Cerebellar nuclear complex (tissue), 1 donor: Measurements from ENCODE around the gene NEUROD4.

Experiments
- DNase-seq, 2 experiments: peaks; one replicate each; lab custom pipeline; 2025; lab: John Stamatoyannopoulos, UW

NEUROD4 gene

DNA sequence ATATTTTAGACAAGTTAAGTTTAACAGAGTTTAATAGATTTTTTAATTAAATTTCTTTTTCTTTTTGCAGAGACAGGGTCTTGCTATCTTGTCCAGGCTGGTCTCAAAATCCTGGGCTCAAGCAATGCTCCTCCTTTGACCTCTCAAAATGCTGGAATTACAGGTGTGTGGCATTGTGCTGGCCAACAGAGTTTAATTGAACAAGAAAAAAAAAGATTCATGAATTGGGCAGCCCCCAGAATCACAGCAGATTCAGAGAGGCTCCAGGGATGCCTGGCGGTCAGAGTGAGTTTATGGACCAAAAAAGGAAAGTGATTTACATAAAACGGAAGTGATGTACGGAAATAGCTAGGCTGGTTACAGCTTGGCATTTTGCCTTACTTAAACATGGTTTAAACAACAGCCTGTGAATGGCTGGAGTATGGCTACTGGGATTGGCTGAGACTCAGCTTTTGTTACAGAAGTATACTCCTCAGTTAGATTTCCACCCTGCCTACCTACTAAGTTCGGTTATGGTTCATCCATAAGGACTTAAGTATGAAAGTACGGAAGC is 20.7 kb upstream of the NEUROD4 start:
- no peak for DNase-seq

DNA sequence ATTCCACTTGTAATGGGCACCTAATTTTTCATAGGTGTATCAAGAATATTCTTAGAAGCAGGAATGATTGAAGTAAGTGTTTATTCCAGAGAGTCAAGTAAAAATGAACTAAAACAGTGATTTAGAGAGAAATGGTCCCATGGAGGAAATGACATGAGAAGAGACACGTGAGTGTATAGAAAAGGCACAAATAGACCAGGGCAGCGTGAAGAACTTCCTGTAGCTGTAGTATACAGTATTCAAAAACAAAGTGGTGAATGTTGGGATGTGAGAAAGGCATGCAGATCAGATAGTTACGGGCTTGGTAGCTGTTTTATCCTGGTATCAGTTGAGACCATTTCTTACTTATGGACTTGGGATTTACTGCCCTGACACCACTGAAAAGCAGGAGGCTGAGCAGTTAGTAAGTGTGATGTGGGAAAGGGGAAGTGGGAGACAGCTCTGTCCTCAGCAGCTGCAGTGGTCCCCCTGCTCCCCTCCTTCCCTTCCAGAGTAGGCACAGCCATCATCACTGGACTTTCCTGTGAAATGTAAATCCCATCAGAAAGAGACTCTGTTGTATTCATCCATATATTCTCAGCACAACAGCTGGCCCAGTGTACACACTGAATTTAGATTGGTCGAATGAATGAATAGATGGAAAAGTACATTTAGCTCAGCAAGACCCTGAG is 18.4 kb upstream of the NEUROD4 start:
- no peak for DNase-seq

DNA sequence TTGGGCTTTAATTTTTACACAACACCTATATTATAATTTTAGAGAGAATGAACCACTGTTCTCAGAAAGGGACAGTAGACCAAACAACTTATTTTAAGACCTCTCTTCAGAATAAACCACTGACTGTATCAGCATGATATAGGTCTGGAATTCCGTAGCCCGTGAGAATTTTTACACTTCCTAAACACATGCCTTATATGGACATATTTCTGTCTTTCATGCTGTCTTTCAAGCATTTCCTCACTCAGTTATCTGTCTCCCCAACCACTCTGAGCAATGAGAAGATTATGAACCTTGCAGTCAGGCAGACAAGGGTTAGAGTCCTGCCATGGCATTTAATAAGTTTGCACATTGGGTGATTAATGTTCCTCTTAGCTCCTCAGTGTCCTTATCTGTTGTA is 17.4 kb upstream of the NEUROD4 start:
- DNase-seq = no peak

DNA sequence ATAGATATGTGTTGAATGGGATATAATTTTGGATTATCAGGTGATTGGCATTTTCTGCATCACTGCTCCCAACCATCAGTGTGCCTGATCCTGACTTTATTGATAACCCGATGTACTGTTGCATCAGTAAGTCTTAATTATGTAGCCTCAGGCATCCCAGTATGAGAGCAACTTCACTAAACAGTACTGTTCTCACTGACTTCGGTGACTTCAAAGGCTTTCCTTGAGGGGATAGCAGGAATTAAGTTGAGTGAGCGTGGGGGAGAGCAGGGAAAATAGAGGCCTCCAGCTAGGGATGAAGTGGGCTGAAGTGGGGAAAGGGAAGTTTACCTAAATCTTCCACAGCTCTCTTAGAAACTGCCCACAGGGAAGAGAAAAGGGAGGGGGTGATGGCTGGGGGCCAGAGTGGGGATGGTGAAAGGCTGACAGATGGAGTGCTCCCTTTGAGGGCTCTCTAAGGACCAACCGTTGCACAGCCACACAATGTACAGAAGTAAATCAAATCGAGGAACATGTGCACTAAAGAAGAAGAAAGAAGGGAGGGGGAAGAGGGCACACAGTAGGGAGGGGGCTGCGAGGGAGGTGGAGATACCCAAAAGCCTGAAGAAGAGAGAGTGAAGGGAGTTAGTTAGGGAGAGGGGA is 10.7 kb upstream of the NEUROD4 start:
- DNase-seq = no peak

DNA sequence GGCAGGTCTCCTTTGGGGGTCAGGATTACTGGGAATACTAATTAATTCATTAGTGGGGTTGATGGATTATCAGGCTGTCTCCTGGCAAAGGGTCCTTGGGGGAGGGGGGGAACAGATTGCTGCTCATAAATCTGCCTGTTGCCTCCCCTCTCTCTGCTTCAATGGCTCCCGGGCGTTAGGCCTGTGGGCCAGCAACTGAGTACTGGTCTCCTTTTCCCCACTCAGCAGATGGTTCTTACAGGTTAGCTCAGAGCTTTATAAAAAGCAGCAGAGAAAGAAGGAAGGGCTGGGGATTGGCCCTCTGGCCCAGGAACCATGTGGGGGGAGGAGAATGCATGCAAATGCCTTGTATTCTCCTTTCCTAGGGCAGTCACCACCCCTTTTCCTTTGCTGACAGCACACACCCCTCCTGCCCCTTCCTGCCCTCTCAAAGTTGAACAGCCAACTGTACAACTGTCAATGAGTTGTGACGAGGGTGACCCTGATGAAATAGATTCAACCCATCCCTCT is 2.3 kb upstream of the NEUROD4 start:
- DNase-seq = no peak

DNA sequence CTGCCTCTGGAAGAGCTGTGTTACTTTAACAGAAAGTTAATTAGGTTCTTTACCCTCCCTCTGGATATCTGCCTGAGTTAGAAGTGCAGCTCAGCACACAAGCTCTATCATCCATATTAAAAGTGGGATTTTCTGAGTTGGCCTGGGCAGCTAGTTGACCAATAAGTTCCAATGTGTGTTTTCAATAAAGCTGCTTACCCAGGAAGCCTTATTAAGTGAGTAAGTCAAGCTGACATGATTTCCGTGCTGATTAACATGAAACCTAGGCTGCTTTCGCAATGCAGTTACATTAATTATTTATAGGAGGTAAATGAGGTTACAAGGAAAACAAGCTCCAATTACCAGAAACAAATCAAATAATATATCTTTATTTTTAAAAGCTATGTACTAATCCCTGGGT is 4.8 kb downstream of the NEUROD4 start:
- DNase-seq = no peak

DNA sequence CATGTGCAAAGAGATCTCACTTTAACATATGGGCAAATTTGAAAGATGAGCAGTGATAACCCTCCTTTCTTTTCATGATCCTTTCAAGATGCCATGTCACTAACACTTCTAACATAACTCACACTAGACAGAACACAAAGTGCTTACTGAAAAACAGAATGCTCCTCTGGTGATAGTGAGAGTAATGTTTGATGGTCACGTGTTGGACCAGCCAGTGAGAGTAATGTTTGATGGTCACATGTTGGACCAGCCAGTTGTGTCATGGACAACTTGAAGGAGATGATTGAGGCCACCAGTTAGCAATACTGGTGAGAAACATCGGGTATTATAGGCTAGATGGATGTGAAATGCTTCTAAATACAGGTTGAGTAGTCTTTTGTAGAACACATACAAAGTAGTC is 5.7 kb downstream of the NEUROD4 start:
- no peak for DNase-seq

DNA sequence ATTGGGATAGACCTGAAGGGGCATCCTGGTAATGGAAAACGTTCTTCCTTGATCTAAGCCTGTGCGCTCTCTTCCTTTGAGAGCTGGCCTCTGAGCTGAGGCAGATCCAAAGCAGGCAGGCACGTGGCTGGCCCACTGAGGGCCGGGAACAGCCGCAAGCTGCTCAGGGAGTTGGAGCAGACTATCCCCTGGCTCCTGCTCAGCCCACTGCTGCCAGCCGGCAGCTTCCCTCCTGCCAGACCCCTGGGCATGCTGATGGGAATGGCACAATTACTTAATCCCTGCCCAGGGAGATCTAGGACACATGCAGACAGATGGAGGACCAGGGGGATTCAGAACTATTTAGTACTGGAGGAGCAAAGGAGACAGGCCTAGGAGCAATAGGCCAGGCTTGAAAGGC is 14.4 kb downstream of the NEUROD4 start:
- no peak for DNase-seq

DNA sequence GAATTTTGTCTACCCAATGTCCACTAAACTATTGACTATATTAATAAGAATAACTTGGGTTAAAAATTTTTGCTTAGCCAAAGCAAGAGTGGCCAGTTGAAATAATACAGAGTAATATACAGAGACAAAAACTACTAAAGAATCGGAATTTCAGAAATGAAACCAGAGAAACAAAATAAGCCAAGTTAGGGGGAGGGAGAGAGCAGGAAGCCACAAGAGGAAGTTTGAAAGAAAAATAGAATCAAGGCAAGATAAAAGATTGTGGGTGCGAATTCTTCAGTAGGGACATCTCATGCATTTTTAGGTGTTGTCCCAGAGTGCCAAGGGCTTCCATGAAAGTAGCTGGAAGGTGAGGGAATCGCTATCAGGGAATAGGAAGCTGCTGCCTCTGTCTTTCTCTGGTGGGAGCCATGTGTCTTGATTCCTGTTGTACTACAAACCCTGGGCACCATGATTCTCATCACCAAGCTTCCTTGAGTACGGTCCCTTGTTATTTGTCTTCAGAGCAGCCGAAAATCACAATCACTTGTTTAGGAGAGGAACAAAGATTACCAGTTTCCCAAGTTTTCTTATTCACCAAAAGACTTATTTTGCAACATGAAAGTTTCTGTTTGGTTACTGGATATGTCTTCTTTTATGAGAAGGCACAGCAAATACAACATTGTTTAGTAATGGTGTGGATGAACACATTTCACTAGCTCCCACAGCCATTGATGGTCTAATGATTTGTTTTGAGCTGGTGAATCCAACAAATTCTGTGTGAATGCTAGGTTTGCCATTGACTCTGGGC is 16.7 kb downstream of the NEUROD4 start:
- DNase-seq = no peak

DNA sequence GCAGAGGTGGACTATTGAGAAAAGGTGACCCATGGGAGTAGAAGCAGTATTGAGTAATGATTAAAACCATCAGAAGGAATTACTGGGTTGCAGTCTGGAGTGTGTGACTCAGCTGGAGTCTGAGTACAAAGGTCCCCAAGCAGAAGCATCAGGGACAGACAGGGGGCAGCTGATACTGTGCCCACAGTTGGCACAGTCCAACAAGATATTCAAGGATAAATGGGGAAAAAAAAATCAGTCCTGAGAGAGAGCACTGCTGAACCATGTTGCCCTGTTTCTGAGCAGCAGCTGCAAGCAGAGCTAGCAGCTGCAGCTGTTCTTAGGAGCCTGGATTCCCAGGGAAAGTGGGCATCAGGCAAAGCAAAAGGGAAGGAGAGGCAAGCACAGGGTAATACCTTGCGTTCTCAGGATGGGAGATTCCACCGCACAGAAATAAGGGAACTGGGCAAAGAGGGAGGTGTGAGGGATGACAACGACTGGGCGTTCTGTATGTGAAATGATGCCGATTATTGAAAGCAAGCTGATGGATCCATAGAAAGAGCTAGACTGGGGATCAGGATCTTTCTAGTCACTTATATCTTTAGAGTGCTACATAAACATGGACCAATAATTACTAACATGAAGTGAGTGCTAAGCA is 17.7 kb downstream of the NEUROD4 start:
- no peak for DNase-seq

DNA sequence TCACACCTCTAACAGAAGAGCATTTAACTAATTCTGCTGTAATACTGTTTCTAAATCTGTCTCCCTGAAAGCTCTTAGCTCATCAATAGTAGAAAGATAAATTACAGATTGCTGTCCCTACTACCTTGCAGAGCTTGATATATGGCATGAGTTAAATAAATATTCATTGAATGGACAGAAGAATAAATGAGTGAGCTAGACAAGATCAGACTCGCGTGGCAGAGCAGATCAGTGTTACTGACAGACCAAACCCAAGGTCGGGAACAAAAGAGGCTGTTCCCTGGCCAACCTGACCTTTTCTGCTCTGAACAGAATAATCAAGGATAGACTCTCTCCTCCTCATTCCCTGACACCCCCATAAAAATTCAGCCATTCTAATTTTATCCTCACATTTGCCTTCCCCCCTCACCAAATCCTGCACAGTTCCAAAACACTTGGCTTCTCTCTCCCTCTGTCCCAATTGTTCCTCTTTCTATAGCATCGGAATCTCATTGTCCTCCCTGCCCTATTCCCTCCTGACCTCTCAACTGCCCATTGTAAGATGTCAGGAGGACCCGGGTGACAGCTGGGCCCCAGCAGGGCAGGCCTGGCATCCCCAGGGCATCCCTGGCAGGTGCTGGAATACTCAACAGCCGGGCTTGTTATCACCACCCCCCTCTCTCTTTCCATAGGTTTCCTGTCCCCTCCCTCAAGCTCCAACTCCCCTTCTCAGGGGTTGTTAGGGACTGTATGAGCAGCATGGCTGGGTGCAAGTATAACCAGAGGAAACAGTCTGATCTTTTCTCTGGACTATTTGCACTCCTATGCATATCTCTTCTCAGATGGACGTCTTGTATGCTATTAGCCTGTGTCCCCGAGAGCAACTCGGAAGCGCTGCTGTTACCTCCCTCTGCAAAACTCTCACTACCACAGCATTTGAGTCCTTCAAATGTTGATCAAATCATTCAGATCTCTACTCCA is 19.9 kb downstream of the NEUROD4 start:
- DNase-seq = no peak

DNA sequence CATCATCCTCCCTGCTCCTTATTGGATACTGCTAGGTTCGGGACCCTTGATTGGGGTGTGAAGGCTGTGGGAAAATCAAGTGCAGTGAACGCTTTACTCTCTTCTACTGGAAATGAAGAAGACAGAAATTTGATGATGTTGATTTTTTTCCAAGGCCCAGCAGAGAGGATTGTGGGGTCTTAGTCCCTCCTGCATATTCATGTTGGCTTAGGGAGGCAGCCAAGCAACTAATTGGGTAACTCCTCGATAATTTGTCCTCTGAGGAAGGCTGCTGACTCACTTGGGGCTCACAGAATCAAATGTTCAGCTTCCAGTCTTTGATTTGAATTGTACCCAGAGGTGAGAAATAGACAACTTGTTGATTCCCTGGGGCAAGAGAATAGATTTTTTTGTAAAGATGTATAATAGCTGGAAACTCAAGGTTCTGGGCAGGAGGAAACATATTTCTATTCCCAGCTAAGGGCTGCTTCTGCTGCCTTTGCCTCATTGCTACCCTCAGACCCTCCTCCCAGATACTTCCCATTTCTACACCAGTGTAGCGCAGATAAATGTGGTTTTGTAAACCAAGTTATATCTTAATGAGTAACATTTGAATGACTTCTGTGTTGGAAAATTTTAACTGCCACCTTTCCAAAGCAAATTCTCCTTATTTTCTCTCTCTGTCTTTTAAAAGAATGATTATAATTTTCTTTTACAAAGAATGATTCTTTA is 21.7 kb downstream of the NEUROD4 start:
- no peak for DNase-seq

DNA sequence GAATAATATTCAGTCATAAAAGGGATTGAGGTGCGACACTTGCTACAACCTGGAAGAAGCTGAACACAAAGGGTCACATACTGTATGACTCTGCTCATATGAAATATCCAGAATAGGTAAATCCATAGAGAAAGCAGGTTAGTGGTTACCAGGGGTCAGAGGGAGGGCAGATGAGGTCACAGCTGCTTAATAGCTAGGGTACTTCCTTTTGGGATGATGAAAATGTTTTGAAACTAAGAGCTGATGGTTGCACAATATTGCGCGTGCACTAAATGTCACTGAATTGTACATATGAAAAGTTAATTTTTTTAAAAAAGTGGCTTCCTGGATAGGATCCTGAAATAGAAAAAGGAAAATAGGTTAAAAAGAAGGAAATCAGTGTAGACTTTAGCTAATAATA is 23.8 kb downstream of the NEUROD4 start:
- no peak for DNase-seq

DNA sequence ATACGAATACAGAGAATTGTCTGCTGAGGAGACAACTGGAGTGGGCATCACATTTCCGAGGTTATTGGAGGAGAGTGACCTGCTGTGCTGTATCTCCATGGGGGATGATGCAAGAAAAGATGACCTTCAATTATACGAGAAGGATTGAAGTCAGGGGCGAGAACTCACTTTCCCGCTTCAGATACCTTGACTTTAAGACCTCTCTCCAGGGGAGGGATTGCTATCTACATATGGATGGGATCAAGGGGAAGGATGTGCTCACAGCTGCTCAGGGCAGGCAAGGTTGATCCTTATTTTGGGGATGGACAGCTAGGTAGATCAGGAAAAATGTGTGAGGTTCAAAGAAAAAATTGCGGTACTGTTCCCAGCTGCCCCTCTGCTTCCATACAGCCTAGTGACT is 24.4 kb downstream of the NEUROD4 start:
- no peak for DNase-seq

DNA sequence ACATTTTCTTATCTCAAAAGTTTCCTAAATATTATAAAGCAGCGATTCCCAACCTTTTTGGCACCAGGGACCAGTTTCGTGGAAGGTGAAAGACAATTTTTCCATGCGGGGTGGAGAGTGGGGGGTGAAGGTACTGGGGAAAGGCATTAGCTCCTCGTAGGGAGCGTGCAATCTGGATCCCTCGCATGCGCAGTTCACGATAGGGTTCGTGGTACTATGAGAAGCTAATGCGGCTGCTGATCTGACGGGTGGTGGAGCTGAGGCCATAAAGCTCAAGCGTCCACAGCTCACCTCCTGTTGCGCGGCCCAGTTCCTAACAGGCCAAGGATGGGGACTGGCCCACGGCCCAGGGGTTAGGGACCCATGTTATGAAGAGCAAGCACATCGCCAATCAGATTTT is 29.9 kb downstream of the NEUROD4 start:
- no peak for DNase-seq

DNA sequence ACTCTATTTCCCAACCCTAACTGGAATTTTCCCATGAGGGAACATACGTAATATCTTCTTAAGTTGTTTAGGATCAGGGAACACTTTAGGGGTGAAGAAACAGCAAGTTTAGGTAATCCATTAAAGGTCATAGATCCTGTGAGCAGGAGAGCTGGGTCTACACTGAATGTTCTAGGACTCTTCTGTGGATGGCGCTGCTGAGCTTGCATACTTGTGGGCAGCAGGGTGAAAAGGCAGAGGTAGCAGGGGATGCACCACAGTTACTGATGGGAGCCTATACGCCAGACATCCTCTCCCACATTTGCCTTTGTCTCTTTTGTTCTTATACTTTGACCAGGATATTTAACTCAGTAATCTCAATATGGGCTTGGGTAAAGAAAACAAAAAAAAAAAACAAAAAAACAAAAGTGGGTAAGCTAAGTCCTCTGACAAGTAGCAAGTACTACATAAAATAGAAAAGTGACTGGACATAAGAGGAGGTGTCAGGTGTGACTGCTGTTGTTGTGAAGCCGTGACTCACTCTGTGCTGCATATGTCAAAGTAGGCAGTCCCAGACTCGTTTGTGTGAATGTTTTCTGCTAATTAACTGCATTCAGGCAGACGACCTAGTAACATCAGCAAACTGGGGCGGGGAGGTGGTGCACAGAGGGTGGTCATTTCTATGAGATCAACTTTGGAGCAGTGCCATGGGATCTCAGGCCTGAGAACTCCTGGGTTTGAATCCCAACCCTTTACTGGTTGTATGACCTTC is 31.6 kb downstream of the NEUROD4 start:
- DNase-seq = no peak

DNA sequence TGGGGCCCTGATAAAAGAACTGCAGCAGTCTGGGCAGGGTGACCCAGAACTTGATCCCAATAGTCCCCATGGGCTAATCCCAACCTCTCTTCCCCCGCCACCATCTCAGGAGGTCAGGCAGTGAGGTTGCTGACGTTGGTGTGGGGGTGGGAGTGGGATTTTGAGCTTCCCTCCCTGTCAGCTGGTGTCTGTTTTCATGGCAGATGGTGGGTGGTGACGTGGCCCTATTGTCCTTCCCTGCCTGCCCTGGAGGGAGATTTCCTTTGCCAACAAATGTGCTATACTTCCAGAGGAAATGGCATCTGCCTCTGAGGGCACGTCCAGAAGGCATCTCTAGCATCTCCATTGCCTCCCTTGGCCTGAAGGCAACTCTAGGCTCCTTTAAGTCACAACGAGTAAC is 37.7 kb downstream of the NEUROD4 start:
- DNase-seq = no peak

DNA sequence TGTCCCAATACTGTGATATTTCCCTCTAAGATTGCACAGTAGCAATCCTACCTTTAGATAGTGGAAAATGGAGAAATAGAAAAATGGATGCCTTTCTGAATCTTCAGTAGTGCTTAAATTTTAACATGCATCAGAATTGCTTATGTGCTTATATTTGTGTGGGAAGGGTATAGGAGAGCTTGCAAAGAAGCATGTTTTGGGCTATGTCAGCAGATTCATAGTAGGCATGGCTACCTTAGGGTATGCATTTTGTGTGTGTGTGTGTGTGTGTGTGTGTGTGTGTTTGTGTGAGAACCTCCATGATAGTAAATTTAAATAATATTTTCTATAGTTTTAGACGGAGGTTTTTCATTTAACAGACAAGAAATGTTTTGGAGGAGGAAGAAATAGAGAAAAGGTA is 38.3 kb downstream of the NEUROD4 start:
- no peak for DNase-seq

DNA sequence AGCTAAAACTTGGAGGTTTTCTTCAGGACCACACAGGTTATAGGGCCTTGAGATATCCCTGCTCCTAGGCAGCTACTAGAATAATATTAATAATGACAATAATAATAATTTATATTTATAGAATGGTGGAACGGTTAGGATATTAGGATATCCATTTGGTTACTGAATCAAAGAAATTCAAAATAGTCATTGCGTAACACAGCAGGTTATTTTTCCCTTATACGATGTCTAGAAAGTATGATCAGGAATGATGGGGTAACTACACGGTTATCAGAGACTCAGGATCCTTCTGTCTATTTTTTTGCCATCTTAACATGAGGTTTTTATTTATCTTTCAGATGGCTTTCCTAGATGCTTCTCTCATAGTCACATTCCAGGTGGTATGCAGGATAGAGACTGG is 39.0 kb downstream of the NEUROD4 start:
- no peak for DNase-seq

DNA sequence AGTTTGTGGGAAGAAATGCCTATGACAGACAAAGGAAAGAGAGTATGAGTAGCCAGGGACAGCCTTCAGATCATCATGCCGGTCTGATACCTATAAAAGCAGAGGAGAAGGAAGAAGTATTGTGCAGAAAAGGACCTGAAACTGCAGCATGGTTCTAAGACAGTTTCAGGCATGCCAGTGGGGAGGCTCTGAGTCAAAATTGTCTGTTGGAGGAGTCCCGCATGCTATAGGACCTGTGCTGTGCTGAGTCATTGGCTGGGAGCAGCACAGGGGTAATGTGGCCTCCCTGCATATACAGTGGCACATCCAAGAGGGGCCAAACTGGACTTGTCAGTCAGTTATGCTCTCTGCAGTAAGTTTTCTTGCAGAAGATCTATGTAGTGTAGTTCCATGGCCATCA is 40.7 kb downstream of the NEUROD4 start:
- no peak for DNase-seq
